ENCODE measurements around the gene F10.
"Not testable (repeated sequence)": the region's sequence is repeated elsewhere in the genome, so short reads cannot be mapped to it uniquely, and the experiment has no call there.

F10 gene

DNA sequence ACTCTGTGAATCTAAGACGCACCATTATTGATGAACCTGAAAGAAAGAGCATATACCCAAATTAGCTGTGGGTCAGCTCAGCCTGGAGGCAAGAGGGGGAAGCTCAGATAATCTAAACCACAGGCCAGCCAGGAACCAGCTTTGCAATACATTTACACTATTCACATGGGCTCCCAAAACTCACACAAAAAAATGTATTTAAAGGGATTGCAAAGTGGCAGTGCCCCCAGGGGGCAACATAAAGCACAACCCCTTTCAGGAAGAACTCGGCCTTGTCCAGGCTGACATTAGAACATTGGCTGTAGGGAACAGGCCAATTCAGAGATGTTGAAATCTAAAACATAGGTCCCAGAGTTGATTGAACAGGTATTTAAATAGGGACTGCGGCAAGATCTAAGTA is 32.6 kb downstream of the F10 start:
- DNase-seq: peak; percentile 12

DNA sequence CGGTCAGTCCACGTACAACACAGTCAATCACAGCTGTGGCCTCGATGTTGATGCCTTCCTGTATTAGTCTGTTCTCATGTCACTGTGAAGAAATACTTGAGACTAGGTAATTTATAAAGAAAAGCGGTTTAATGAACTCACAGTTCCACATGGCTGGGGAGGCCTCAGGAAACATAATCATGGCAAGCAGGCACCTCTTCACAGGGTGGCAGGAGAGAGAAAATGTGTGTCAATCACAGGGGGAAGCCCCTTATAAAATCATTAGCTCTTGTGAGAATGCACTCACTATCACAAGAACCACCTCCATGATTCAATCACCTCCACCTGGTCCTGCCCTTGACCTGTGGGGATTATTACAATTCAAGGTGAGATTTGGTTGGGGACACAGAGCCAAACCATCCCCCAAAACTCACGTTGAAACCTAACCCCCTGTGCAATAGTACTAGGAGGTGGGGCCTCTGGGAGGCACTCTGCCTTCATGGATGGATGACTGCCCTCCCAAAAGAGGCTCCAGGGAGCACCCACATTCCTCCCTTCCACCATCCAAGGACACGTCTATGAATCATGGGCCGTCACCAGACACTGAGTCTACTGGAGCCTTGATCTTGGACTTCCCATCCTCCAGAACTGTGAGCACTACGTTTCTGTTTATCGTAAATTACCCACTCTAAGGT is 33.5 kb downstream of the F10 start:
- peak; percentile 16 for DNase-seq

DNA sequence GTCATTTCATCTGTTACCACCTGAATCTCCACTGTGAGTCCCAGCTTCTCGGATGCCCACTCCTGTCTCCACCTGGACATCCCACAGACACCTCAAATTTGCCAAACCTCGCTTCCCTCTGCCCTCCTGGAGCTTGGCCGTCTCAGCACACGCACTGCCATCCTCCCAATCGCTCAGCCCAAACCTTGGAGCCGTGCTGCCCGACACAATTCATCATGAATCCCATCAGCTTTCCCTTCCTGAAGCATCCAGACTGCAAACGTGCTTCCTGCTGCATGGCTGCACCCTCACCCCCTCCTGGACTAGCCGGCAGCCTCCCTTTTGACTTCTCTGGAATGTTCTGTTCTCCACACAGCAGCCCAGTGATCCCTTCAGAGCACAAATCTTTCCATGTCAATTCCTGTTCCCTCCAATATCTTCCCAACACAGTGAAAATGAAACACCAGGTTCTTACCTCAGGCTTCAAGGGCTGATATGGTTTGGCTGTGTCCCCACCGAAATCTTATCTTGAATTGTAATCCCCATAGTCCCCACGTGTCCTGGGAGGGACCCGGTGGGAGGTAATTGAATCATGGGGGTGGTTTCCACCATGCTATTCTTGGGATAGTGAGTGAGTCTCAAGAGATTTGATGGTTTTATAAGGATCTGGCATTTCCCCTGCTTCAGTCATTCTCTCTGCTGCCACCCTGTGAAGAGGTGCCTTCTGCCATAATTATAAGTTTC is 34.8 kb downstream of the F10 start:
- DNase-seq: peak; percentile 9

DNA sequence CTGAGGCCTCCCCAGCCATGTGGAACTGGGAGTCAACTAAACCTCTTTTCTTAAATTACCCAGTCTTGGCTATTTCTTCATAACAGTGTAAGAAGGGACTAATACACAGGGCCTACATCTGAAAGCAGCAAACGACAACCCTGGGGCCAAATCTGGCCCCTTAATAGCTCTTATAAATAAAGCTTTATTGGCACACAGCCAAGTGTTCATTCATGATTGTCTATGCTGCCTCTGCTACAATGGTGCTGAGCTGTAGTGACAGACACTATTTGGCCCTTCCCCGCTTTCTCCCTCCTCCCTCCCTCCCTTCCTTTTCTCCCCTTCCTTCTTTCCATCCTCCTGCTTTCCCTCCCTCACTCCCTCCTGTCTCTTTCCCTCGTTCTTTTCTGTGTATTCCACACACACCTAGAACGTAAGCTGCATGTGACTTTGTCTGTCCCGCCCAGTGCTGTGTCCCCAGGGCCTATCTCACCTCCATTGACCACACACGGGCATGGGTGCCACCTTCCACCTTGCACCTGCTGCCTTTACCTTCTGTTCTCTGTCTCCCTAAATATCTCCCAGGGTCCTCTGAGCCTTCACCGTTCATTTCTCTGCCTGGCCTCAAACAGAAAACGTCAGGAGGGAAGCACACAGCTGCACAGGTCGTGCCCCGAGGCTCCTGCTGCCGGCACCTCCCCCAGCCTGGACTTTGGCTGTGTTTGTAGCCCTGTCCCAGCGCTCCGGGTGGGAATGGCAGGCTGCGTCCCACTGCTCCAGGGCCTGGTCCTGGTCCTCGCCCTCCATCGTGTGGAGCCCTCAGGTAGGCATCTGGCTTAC is 35.5 kb downstream of the F10 start, which contains the start of gene PROZ:
TSS of gene PROZ (plus strand) at position 720 of the 819 bp plus-strand sequence. CDS start at position 733, 13 bp downstream.
- DNase-seq: no peak

DNA sequence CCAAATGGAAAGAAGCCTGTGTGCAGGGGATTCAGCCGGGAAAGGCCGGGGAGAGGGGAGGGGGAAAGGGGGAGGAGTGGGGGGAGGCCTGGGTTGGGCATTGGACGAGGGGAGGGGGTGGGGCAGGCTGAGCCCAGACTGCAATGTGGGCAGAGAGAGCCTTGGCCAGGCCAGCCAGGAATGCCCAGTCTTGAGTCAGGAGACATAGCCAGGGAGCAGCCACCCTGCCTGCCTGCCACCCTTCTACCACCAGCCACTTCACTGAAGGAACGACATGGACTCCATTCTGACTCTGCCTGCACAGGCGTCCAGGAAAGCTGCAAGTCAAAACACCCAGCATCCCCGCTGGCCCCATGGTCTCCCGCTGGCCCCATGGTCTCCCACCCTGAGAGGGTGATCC is 36.3 kb downstream of the F10 start:
- DNase-seq: no peak

DNA sequence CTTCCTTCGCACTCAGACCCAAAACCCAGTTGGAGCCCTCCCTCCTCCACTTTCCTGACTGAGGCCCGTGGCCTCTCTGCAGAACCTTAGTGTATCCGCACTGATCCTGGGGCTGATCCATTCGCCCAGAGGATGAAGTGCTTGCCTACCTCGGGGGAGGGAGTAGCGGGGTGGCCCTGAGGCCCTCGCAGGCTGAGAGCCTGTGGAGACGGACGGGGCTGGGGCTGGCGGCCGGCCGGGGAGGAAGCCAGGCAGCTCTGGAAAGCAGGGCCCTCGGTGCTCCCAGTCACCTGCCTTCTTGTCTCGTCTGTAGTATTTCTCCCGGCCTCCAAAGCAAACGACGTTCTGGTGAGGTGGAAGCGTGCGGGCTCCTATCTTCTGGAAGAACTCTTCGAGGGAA is 37.1 kb downstream of the F10 start:
- no peak for DNase-seq

DNA sequence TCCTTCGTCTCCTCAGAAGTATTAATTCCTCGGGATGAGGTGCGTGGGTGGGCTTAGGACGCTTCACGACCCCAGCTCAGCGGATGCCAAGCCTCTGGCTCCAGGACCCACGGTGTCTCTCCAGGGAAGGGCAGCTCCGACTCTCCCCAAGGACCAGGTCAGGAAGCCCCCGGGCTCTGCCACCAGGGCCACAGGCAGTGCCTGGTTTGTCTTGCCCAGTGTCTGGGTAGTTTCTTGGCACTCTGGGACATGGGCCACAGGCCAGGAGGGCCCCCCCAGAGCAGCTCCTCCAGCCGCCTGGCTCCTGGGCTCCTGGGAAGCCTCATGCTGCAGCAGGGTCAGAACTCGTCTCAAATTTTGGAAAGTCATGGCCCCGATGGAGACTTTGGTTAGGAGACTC is 38.4 kb downstream of the F10 start:
- DNase-seq: no peak

DNA sequence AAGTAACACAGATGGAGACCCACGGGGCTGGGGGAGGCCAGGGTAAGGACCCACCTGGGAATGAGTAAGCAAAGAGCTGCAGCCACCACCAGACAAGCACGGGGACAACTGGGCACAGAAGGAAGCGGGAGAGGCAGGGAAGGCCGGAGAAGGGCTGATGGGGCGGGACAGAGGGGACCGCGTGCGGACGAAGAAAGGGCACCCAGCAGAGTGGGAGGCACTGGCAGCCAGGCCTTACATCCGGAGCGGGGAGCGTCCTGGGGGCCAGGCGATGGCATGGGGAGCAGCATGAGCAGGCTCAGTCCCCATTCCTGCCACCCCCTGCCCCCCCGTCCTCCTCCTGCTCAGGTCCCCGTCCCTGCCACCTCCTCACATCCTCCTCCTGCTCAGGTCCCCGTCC is 38.8 kb downstream of the F10 start:
- no peak for DNase-seq

DNA sequence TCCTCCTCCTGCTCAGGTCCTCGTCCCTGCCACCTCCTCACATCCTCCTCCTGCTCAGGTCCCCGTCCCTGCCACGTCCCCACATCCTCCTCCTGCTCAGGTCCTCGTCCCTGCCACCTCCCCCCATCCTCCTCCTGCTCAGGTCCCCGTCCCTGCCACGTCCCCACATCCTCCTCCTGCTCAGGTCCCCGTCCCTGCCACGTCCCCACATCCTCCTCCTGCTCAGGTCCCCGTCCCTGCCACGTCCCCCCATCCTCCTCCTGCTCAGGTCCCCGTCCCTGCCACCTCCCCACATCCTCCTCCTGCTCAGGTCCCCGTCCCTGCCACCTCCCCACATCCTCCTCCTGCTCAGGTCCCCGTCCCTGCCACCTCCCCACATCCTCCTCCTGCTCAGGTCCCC is 39.4 kb downstream of the F10 start:
- DNase-seq: not testable (repeated sequence)

DNA sequence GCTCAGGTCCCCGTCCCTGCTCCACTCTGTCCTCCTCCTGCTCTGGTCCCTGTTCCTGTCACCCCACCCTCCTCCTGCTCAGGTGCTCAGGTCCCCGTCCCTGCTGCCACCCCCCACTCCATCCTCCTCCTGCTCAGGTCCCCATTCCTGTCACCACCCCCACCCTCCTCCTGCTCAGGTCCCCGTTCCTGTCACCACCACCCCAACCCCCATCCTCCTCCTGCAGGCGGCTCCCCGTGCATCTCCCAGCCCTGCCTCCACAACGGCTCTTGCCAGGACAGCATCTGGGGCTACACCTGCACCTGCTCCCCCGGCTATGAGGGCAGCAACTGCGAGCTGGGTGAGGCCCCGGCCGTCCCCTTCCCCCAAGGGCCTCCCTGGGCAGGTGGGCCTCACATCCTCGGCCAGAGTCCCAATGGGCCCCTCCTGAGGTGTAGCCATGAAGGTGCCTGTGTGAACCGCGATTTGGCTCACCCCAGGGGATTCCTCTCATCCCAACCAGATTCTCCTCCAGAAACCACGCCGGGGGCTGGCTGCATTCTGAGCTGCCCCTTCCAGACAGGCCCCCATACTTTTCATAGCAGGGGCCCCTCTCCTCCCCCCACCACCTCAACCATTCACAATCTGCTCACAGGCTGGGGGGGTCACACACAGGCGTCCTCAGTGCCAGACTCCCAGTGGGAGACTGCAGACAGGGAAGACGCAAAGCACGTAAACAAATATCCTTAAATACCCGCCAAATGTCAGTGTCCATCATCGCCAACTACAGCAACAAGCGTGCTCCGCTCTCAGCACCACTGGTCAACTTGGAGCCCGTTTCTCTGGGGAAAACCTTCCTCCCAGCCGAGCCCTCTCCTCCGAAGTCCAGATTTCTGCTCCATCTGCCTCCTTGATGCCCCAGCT is 40.4 kb downstream of the F10 start:
- no peak for DNase-seq

DNA sequence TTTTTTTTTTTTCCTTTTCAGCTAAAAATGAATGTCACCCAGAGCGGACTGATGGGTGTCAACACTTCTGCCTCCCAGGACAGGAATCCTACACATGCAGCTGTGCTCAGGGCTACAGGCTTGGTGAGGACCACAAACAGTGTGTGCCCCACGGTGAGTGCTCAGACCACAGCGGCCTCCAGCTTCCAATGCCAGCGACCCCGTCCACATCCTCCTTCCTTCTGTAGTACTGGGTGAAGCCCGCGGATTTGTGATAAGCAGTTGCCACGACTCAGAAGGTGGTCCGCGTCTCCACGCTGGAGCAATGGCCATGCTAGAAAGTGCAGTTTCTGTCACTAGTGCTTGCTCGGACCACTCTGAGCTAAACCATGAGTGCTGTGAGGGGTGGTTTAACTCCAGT is 41.9 kb downstream of the F10 start:
- DNase-seq: no peak

DNA sequence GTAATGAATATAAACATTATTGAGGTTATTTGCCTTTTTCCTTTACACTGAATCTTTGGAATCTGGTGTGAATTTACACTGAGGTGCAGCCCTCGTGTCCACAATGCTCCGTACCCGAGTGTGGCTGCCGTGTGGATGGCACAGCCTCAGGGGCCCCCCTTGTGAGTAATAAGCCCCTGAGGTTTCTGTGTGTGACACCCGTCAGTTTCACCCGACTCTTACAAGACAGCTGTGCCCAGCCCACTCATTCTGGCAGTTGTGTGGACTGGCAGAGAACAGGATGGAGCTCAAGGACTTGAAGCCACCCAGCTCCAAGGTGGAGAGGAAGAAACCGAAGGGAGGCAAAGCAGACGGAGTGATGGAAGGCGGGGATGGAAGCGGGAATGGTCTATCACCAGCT is 43.7 kb downstream of the F10 start:
- peak; percentile 53 for DNase-seq

DNA sequence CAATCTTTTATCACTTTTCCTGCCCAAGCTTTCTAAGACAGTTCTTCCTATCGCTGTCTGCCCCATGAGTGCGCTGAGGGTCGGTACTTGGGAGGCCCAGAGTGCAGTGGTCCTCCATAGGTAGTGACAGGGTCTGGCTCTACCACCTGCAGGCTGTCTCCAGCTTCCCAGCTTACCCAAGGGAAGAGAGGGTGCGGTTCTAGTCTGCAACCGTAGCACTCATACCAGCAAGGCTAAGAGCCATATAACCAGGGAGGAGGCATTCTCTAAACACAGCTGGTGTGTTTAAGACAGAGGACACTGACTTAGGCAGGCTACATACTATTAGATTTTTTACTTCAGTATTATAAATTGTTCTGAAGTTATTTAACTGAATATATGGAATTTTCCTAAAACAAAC is 44.1 kb downstream of the F10 start:
- no peak for DNase-seq

DNA sequence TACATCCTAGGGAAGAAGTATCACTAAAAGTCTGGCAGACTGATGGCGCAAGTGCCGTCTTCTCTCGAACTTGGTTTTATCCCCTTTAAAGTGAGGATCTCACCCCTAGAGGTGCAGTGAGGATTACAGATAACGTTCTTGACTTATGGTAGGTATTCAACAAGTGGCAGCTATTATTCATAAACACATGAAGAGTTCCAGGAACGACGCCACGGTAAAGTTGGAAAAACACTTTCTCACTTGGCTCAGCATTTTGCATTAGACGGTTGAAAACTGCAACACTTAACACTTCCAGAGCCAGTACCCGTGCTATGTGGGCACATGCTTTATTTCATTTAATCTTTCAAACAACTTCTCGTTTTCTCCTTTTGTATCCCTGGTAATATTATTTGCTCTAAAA is 44.6 kb downstream of the F10 start:
- no peak for DNase-seq

DNA sequence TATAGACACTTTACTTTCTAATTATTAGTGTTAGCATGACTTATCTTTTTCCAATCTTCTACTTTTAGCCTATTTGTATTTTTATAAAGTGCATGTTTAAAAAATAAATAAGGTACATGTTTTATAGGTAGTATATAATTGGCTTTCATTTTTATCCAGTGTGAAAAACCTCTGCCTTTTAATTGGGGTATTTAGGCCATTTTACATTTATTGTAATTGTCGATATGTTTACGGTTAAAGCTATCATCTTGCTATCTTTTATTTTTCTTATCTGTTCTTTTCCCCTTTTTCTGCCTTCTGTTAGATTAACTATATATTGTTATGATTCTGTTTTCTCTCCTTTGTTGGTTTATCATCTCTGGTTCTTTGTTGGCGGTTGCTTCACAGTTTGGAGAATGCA is 45.0 kb downstream of the F10 start:
- DNase-seq: no peak

DNA sequence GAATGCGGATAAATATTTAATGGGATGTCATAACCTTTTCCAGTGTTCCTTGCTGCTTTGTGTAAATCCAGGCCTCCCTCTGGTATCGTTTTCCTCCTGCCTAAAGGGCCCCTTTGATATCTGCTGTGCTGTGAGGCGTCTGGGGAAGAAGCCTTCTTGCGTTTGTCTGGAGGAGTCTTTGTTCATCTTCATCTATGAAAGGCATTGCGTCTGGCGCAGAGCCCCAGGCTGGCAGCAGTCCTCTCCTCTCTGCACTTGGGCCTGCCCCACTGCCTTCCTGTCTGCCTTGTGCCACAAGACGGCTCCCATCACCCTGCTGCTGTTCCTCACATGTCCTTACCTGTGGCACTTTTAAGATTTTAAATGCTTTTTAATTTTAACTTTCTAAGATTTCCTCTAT is 45.6 kb downstream of the F10 start:
- DNase-seq: no peak

DNA sequence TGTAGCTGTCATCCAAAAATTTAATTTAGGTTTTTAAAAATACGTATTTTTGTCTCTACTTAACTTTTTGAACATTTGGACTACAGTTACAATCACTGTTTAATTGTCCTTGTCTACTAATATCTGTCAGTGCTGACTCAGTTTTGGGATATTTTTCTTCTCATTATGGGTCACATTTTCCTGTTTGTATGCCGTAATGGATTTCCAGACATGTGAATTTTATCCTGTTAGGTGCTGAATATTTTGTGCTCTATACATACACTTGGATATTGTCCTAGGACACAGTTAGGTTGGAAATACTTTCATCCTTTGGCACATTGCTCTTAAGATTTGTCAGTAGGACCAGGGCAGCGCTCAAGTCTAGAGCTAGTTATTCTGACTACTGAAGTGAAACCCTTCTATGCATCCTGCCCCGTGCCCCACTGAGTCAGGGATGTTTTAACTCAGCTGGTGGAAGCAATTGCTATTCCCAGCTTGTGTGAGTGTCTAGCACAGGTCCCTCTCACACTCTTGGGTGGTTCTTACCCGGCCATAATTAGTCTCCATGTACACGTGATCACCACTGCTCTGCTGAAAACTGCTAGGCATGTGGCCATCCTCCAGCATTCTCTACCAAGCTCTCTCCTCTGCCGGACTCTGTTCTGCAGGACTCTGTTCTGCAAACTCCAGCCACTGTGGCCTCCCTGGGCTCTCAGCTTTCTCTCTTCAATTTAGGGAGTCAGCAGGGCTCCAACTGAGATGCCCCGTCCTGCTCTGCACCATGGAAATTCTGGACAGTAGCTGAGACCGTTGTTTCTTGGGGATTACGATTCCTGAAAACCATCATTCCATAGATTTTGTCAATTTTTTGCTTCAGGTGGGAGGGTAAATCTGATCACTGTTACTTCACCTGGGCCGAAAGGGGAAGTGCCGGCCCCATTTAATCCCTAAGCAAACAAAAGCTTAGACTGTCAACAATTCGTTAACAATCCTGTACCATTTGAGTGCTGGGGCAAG is 47.0 kb downstream of the F10 start:
- no peak for DNase-seq

DNA sequence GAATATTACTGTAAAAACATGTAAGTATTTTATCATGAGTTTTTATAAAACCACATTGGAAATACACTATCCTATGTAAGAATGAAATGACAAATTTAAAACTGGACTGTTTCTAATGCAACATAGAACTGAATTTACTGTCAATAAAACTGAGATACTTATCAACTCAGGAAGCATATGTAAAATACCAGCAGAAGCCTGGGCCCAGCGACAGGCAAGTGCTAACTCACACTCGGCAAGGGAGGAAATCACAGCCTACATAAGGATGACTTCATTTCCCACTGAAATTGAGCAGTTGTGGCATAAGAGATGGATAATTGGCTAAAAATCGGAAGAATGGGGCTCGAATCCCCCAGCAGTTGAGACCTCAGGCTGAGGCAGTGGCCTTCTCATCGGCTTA is 47.9 kb downstream of the F10 start:
- no peak for DNase-seq

DNA sequence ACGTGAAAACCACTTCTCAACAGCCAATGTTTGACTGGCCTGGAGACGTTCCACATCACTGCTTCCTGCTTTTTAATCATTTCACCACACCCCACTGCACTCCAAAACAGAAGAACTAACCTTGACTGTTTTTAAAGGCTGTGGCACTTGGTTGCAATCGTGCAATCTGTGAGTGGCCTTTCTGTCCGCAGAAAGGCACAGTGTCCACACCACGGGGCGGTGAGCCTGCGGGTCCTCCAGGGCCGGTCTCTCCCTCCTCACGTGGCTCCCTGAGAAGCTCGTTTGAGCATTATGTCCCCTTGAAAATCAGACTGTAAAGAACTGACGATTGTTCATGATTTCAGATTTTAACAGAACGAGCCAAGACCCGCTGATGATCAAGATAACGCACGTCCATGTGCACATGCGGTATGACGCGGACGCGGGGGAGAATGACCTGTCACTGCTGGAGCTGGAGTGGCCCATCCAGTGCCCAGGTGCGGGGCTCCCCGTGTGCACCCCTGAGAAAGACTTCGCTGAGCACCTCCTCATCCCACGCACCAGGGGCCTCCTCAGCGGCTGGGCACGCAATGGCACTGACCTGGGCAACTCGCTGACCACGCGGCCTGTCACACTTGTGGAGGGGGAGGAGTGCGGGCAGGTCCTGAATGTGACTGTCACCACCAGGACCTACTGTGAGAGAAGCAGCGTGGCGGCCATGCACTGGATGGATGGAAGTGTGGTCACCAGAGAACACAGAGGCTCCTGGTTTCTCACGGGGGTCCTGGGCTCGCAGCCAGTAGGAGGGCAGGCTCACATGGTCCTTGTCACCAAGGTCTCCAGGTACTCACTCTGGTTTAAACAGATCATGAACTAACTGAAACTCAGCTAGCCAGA is 48.9 kb downstream of the F10 start:
- DNase-seq: no peak

DNA sequence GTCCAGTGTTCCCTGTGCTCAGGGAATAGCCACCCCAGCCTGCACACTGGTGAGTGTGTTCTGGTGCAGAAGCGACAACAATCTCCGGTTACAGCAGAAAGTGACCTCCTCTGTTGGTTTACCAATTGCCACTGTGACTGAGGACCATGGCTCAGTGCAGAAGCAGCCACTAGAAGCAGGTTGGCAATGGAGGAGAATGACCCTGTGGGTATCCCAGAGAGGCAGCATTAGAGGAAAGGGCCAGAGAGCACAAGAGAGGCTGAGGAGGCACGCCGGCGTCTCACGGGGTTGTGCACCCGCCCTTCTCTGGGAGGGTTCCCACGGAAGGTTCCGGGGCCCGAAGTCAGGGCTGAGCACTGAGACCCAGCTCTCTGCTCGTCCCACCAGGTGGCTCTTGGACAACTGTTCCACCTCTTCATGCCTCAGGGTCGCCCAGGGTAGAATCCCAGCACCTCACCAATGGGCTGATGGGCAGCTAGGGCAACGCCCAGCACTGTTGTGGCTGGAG is 49.9 kb downstream of the F10 start:
- no peak for DNase-seq
